HEK293T (cell line): ENCODE results near the gene HMBS.

Experiments
- BHLHE40 ChIP-seq: fragments of 450-650 bp; IDR thresholded peaks from 2 replicates; pipeline ENCODE4 v1.6.1; 2016; ENCODE audit warnings: mild to moderate bottlenecking, moderate library complexity, borderline replicate concordance
- CTBP1 ChIP-seq: fragments of 450-650 bp; IDR thresholded peaks from 2 replicates; pipeline ENCODE4 v1.6.1; 2016; ENCODE audit warnings: borderline replicate concordance
- ELF4 ChIP-seq: fragments of 450-650 bp; IDR thresholded peaks from 2 replicates; pipeline ENCODE4 v1.6.1; 2017; ENCODE audit warnings: antibody characterized with exemption
- FOXA1 ChIP-seq: fragments of 450-650 bp; IDR thresholded peaks from 2 replicates; pipeline ENCODE4 v1.6.1; 2016; ENCODE audit warnings: mild to moderate bottlenecking
- FOXM1 ChIP-seq: fragments of 450-650 bp; IDR thresholded peaks from 2 replicates; pipeline ENCODE4 v1.6.1; 2017; ENCODE audit warnings: mild to moderate bottlenecking, borderline replicate concordance
- HDGF ChIP-seq: fragments of 450-650 bp; IDR thresholded peaks from 2 replicates; pipeline ENCODE4 v1.6.1; 2017; ENCODE audit warnings: antibody characterized with exemption, borderline replicate concordance
- L3MBTL2 ChIP-seq: fragments of 450-650 bp; conservative IDR thresholded peaks from 2 replicates; pipeline ENCODE4 v1.6.1; 2016; ENCODE audit warnings: mild to moderate bottlenecking
- LEF1 ChIP-seq: fragments of 450-650 bp; IDR thresholded peaks from 2 replicates; pipeline ENCODE4 v1.6.1; 2017; ENCODE audit warnings: mild to moderate bottlenecking, borderline replicate concordance
- NFRKB ChIP-seq: fragments of 450-650 bp; IDR thresholded peaks from 2 replicates; pipeline ENCODE4 v1.6.1; 2016; ENCODE audit warnings: mild to moderate bottlenecking, moderate library complexity
- SP1 ChIP-seq: fragments of 450-650 bp; IDR thresholded peaks from 2 replicates; pipeline ENCODE4 v1.6.1; 2017
- TF ChIP-seq, protein P1 (sequence below): fragments of 450-650 bp; IDR thresholded peaks from 2 replicates; pipeline ENCODE4 v1.6.1; 2016

DNA sequence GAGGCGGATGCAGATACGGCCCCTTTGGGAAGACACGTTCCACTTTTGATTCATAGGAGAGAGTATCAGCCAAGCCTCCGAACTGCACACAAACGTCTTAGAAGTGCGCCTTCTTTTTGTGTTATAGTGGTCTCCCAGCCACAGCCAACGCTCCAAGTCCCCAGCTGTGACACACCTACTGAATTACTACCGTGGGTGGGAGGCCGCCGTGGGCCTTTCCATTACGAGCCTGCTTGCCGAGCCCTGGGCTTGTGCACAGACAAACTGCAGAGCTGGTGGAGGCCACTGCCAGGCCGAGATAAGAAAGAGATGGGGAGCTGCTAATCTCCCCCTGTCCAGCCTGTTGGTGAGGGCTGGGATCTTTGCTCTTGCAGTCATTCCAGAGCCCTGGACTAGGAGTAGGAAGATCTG is 761 bp downstream of the HMBS start:
- TF ChIP-seq, protein P1, sequence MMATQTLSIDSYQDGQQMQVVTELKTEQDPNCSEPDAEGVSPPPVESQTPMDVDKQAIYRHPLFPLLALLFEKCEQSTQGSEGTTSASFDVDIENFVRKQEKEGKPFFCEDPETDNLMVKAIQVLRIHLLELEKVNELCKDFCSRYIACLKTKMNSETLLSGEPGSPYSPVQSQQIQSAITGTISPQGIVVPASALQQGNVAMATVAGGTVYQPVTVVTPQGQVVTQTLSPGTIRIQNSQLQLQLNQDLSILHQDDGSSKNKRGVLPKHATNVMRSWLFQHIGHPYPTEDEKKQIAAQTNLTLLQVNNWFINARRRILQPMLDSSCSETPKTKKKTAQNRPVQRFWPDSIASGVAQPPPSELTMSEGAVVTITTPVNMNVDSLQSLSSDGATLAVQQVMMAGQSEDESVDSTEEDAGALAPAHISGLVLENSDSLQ, result no peak
- TF ChIP-seq NFRKB (no peak), FOXA1 (no peak), BHLHE40 (no peak), HDGF (no peak), LEF1 (no peak), FOXM1 (no peak), SP1 (no peak), ELF4 (no peak), L3MBTL2 (no peak), CTBP1 (no peak)
